Activated T-helper 1 cell treated with Interleukin-2 at 50 U/mL for 16 hours (primary cell): ENCODE data around the gene SRGAP3.

ENCODE experiments used
- DNase-seq: peaks from one replicate; pipeline ENCODE4 v3.0.0-alpha.2; 2020; ENCODE audit warnings: low read depth

The SRGAP3 gene

GRCh38 chr3:9015250-9015649 is 234.2 kb downstream of the SRGAP3 start:
- no peak for DNase-seq

GRCh38 chr3:9013782-9014563 is 235.5 kb downstream of the SRGAP3 start:
- DNase-seq: no peak

- no peak for DNase-seq
These were observed 236.9 kb downstream of the SRGAP3 start for GRCh38 chr3:9012521-9012920.

- no peak for DNase-seq
These were observed 239.4 kb downstream of the SRGAP3 start for GRCh38 chr3:9009976-9010545.

- no peak for DNase-seq
These were observed 240.7 kb downstream of the SRGAP3 start for GRCh38 chr3:9008550-9009255.

GRCh38 chr3:9007928-9008327 is 241.5 kb downstream of the SRGAP3 start:
- DNase-seq: no peak

- DNase-seq: no peak
These were observed 242.2 kb downstream of the SRGAP3 start for GRCh38 chr3:9007213-9007612.

- no peak for DNase-seq
These were observed 249.4 kb downstream of the SRGAP3 start for GRCh38 chr3:9000041-9000440.

- no peak for DNase-seq
These were observed 252.3 kb downstream of the SRGAP3 start for GRCh38 chr3:8997151-8997550.

- DNase-seq: no peak
These were observed 252.7 kb downstream of the SRGAP3 start for GRCh38 chr3:8996681-8997121.

GRCh38 chr3:8996216-8996615 is 253.2 kb downstream of the SRGAP3 start:
- DNase-seq: no peak

- DNase-seq: no peak
These were observed 255.2 kb downstream of the SRGAP3 start for GRCh38 chr3:8994226-8994625.

- DNase-seq: no peak
These were observed 256.1 kb downstream of the SRGAP3 start for GRCh38 chr3:8993331-8993730.

- no peak for DNase-seq
These were observed 256.6 kb downstream of the SRGAP3 start for GRCh38 chr3:8992854-8993253.

- DNase-seq: no peak
These were observed 257.2 kb downstream of the SRGAP3 start for GRCh38 chr3:8992199-8992598.

GRCh38 chr3:8990266-8991215 is 258.9 kb downstream of the SRGAP3 start:
- no peak for DNase-seq

- no peak for DNase-seq
These were observed 260.5 kb downstream of the SRGAP3 start for GRCh38 chr3:8988791-8989558.

GRCh38 chr3:8988384-8988655 is 261.1 kb downstream of the SRGAP3 start:
- DNase-seq: no peak

- DNase-seq: no peak
These were observed 261.6 kb downstream of the SRGAP3 start for GRCh38 chr3:8987645-8988383.

GRCh38 chr3:8987226-8987625 is 262.2 kb downstream of the SRGAP3 start:
- no peak for DNase-seq

- DNase-seq: no peak
These were observed 262.7 kb downstream of the SRGAP3 start for GRCh38 chr3:8986741-8987140.
